ENCODE data around the gene CAPN7. TPM values are rescaled to one million over a fixed set of nuclear protein-coding genes. Genes with fewer than 3 reads are reported as not detected.

The CAPN7 gene
- total RNA-seq, 1 experiment from 2014 or later: 27.7 TPM

GRCh38 chr3:15273227-15273626 is 67.2 kb downstream of the CAPN7 start:
- ChIA-PET RAD21 (ENCODE audit: low non-redundant PET in 1 of 2, low total read pairs in 2 of 2, uncharacterized antibody in 2 of 2, unreplicated experiment in 2 of 2) (no interaction called here), POLR2A (no interaction called here), CTCF (no interaction called here)
- no peaks in the 10 kb centered on the region for H3K9me3 ChIP-seq (ENCODE audit: control insufficient read depth in 1 of 2, insufficient read depth in 1 of 2, low read depth in 1 of 2, low read length in 2 of 2)
- no peaks in the 10 kb centered on the region for H3K36me3 ChIP-seq (ENCODE audit: control insufficient read depth in 1 of 2, insufficient read depth in 2 of 2, low read length in 2 of 2)
- no peak overlapping the region for H3K4me3 ChIP-seq (replicated peaks in 1 of 2; ENCODE audit: low read depth in 1 of 2, low read length in 2 of 2)
- no peak for DNase-seq (ENCODE audit: low read depth, low spot score)
- no peak for TF ChIP-seq TCF7L2 (IDR thresholded peaks at IDR 0.05; ENCODE audit: borderline replicate concordance, extremely low read depth, insufficient read depth, insufficient read length)
- TF ChIP-seq SIN3A (IDR thresholded peaks at IDR 0.05; ENCODE audit: low read depth): no peak
- TF ChIP-seq CTCF (IDR thresholded peaks at IDR 0.05 in 2 of 3, conservative IDR thresholded peaks at IDR 0.05 in 1 of 3; ENCODE audit: borderline replicate concordance in 1 of 3, insufficient read depth in 1 of 3, low read depth in 2 of 3, low read length in 2 of 3): no peak
- TF ChIP-seq JUND (IDR thresholded peaks at IDR 0.05): no peak
- TF ChIP-seq REST (IDR thresholded peaks at IDR 0.05; ENCODE audit: low read depth): no peak
- TF ChIP-seq ZBTB33 (IDR thresholded peaks at IDR 0.05; ENCODE audit: extremely low read depth, insufficient replicate concordance, low read length): no peak
- ATAC-seq: no peak
- no peak overlapping the region for H3K27ac ChIP-seq (ENCODE audit: low read depth, low read length)
- no peak overlapping the region for H3K4me2 ChIP-seq (ENCODE audit: low read length)
- peaks cover 13 to 24% of the 10 kb centered on the region in 2 experiments for H3K4me1 ChIP-seq (ENCODE audit: control insufficient read depth in 1 of 2, insufficient read depth in 2 of 2, low read length in 2 of 2)
- no peak overlapping the region for H2AFZ ChIP-seq (ENCODE audit: low read depth, low read length, poor library complexity, severe bottlenecking)
- no peak overlapping the region for H3K9ac ChIP-seq (ENCODE audit: low read length)
- no peaks in the 10 kb centered on the region for H4K20me1 ChIP-seq (ENCODE audit: insufficient read depth)
- intact Hi-C loops (cut with micrococcal nuclease): no loop called here
- H3K79me2 ChIP-seq (ENCODE audit: insufficient read depth, low read length): peaks cover 5% of the 10 kb centered on the region; the same call in 1 of the 2 replicates
- no peaks in the 10 kb centered on the region for H3K9me2 ChIP-seq (ENCODE audit: insufficient read depth)
- BruUV-seq (replicated peaks): no TSS peak
- H3K27me3 ChIP-seq (ENCODE audit: insufficient read depth, low read length): no peaks in the 10 kb centered on the region
